Keratinocyte (primary cell): ENCODE data around the gene ADARB2.

Experiments used
- EZH2 ChIP-seq: IDR thresholded peaks from one replicate; pipeline ENCODE4 v1.6.1; 2012; ENCODE audit warnings: inconsistent platforms, mild to moderate bottlenecking, low read length, moderate library complexity
- TF ChIP-seq, protein P1 (sequence below), 3 experiments: IDR thresholded peaks in 1 of 3; conservative IDR thresholded peaks in 1 of 3; optimal IDR thresholded peaks in 1 of 3; 2 replicates in 2 of 3; 3 replicates in 1 of 3; pipeline versions ENCODE3 to v1.5.1; 2011; ENCODE audit warnings: low read length in 3 of 3, mild to moderate bottlenecking in 3 of 3, moderate library complexity in 2 of 3, control low read depth in 1 of 3, inconsistent platforms in 1 of 3; ENCODE audit not compliant: insufficient read depth in 2 of 3; ENCODE audit errors: extremely low read depth in 1 of 3

DNA sequence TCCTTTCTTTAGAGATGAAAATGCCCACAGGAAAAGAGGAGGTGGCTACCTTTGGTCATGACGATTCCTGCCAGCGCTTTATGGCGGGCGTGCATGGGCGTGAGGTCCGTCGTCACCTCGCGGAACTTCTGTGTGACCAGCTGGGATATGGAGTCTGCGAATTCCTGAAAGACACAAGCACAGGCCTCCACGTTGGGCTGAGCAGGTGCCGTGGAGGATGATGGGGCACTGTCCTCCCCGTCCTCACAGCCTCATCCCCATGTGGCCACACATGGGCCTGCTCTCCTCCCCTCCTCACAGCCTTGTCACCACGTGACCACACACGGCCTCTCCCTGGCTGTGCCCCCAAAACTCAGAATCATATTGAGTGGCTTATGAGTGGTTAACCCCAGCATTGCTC, 466.4 kb downstream of the ADARB2 start:
- TF ChIP-seq EZH2, result no peak
- TF ChIP-seq, protein P1, sequence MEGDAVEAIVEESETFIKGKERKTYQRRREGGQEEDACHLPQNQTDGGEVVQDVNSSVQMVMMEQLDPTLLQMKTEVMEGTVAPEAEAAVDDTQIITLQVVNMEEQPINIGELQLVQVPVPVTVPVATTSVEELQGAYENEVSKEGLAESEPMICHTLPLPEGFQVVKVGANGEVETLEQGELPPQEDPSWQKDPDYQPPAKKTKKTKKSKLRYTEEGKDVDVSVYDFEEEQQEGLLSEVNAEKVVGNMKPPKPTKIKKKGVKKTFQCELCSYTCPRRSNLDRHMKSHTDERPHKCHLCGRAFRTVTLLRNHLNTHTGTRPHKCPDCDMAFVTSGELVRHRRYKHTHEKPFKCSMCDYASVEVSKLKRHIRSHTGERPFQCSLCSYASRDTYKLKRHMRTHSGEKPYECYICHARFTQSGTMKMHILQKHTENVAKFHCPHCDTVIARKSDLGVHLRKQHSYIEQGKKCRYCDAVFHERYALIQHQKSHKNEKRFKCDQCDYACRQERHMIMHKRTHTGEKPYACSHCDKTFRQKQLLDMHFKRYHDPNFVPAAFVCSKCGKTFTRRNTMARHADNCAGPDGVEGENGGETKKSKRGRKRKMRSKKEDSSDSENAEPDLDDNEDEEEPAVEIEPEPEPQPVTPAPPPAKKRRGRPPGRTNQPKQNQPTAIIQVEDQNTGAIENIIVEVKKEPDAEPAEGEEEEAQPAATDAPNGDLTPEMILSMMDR (optimal IDR thresholded peaks at IDR 0.05 in 1 of 3, IDR thresholded peaks at IDR 0.05 in 1 of 3, conservative IDR thresholded peaks at IDR 0.05 in 1 of 3; ENCODE audit: extremely low read depth in 1 of 3, insufficient read depth in 2 of 3, low read length in 3 of 3), result no peak
